Stimulated activated CD4-positive, alpha-beta T cell treated with anti-CD3 and anti-CD28 coated beads, TNF-alpha, amount 100 ng/mL, for 1 hour (primary cell): ENCODE measurements around the gene NOTCH4.

Experiments
- DNase-seq, 3 donors: peaks; one replicate each; pipeline ENCODE4 v3.0.0-alpha.2; 2020; ENCODE audit warnings: low read depth in 3 of 3, low spot score in 1 of 3

NOTCH4 gene

DNA sequence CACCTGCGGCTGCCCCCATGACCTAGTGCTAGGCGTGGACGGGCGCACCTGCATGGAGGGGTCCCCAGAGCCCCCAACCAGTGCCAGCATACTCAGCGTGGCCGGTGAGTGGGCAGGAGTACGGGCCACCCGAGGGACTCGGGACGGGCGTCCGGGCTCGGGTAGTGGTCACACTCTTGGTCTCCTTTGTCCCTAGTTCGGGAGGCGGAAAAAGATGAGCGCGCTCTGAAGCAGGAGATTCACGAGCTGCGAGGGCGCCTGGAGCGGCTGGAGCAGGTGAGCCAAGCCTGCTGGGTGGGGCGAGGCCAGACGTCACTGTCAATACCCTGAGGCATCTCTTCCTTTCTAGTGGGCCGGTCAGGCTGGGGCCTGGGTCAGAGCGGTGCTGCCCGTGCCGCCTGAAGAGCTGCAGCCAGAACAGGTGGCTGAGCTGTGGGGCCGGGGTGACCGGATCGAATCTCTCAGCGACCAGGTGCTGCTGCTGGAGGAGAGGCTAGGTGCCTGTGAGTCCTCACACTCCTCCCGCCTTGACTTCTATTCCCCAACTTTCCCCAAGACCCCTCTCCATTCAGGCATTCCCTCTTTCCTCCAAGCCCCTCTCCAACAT lies 56.6 kb downstream of the NOTCH4 start:
- DNase-seq: no peak

- DNase-seq: no peak
These were observed 57.3 kb downstream of the NOTCH4 start for GRCh38 chr6:32166411-32167061.

- no peak for DNase-seq
These were observed 59.6 kb downstream of the NOTCH4 start, which contains the start of gene EGFL8 for GRCh38 chr6:32164295-32164694. Gene EGFL8, plus strand, starts transcription at chr6:32164595. Its CDS starts 1,571 bp downstream, at chr6:32166166.

DNA sequence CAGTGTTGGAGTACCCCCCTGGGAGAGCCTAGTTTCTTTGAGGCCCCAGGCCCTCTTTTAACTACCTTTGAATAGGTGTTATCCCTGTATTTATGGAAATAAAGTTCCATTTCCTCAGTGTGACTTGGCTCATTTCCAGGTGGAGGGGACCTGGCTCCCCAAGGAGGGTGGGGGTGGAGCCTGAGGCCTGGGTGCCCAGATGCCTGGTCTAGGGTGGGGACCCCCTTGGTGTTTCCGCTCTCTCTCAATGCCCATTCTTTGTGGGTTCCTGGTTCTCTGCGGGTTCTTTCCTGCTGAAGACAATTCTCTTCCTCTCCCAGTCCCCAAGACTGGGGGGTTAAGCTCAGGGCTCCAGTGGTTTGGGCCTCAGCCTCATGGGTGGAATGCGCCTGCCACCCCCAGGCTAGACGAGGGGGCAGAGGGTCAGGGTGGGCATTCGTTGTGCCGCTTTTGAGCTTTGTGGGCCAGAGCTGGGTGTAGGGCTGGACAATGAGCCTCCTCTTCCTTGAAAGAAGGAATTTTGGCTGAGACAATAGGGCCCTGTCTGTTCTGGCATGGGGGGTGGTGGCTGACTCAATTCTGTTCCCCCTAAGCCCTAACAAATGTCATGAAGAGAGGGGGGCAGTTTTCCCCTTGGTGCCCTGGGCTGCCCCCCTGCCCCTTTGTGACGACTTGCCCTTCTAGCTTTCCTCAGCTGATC lies 60.2 kb downstream of the NOTCH4 start:
- no peak for DNase-seq

GRCh38 chr6:32158052-32158451 lies 65.8 kb downstream of the NOTCH4 start:
- no peak for DNase-seq

DNA sequence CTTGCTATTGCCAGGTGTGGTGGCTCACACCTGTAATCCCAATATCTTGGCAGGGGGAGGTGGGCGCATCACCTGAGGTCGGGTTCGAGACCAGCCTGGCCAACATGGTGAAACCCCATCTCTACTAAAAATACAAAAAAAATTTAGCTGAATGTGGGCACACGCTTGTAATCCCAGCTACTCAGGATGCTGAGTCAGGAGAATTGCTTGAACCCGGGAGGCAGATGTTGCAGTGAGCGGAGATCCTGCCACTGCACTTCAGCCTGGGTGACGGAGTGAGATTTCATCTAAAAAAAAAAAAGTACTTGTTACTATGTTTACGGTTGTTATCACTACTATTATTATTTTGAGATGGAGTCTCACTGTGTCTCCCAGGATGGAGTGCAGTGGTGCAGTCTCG lies 67.0 kb downstream of the NOTCH4 start:
- no peak for DNase-seq

DNA sequence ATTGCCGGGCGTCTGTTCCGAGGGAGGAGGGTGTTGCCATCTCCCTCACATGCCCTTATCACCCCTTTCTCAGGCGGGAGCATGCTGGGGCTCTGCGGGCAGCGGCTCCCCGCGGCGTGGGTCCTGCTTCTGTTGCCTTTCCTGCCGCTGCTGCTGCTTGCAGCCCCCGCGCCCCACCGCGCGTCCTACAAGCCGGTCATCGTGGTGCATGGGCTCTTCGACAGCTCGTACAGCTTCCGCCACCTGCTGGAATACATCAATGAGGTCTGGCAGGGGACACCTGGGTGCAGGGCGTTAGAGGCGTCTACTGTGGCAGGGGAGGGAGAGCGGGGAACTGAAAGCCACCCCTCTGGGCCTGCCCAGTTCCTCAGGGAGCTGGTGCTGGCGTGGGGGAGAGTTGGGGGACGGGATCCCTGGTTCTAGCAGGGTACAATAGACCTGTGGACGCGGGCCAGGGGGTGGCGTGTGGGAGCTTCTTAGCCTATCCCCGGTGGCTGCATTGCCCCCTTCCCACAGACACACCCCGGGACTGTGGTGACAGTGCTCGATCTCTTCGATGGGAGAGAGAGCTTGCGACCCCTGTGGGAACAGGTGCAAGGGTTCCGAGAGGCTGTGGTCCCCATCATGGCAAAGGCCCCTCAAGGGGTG lies 69.2 kb downstream of the NOTCH4 start:
- DNase-seq: peak in 2 of 3 donors; percentile 19 to 35

GRCh38 chr6:32153564-32154513 lies 70.0 kb downstream of the NOTCH4 start, which contains the start of gene PPT2:
Gene PPT2, plus strand, starts transcription at chr6:32154141. Its CDS starts 454 bp downstream, at chr6:32154595.
- peak; percentile 37 to 47 (median 42) for DNase-seq

GRCh38 chr6:32152769-32153563 lies 70.9 kb downstream of the NOTCH4 start:
- no peak for DNase-seq

DNA sequence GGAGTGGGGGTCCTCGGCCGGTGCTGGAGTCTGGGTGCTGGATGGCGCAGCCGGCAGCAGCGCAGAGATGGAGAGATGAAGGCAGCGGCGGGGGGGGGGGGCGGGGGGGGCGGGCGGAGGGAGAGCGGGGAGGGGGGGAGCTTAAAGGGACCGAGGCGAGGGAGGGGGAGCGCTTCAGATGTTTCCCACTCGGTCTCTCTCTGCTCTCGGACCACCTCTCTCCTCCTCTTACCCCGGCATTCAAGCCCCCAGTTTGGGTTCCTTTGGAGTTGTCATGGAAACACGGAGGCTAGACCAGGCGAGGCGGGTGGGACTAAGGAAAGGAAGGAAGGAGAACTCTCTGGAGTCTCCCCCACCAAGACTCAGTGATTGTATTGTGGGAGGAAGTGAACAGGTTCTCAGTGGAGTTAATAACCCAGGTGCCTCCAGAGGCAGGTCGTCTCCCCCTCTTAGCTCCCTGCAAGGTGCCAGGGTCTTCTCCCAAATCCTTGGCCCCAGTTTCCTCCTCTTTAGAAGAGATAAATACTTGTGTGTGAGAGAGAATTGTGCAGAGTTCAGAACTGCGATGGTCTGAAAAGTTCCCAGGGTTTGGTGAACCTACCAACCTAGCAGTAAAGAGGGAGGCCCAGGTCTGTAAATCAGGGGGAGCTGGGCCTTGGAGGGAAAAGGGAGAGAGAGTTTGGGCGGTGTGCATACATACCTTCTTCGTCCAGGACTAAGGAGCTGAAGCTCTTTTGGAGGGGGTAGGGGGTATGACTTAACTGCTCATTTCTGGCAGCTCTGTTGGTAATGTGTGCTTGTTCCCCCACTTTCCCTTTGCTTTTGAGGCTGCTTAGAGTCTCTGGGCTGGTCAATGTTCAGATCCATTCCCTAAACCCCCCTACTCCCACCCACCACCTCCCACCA lies 71.8 kb downstream of the NOTCH4 start, which contains the start of gene PRRT1:
PRRT1 (minus strand) TSS at position 77 of the 906 bp plus-strand sequence. CDS start 112 bp downstream, outside the sequence.
- DNase-seq: no peak

- no peak for DNase-seq
These were observed 72.5 kb downstream of the NOTCH4 start for GRCh38 chr6:32151181-32151862.

- DNase-seq: no peak
These were observed 73.7 kb downstream of the NOTCH4 start for GRCh38 chr6:32149932-32150870.

DNA sequence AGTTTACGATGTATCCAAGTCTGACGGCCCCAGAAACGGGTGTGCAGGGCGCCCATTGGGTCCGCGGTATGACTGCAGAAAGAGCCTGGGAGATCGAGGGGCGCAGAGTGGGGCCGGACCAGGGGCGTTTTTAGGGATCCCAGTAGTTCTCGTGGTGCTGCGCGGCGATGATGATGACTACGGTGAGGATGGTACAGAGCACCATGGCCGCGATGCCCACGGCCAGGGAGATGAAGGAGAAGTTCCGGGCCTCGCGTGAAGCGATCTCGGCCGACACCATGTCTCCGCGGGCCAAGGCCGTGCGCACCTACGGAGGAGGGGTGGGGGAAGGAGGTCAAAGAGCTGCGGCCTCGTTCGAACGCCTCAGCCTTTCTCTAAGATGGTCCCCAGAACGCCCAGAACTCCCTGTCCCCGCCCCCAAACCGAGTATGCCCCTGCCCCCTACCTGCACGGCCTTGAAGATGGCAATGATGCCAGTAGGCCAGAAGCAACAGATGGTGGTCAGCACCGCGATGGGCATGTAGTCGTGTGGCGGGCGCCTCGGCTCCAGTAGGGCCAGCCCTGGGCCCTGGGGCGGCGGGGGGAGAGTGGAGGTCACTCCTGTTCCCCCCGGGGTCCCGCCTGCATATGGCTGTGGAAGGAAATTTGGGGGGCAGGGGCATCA lies 74.6 kb downstream of the NOTCH4 start:
- DNase-seq: no peak

- peak; percentile 16 to 64 (median 36) for DNase-seq
These were observed 75.4 kb downstream of the NOTCH4 start for GRCh38 chr6:32148289-32149091.

GRCh38 chr6:32147401-32148132 lies 76.3 kb downstream of the NOTCH4 start:
- no peak for DNase-seq
